Chondrocyte (in vitro differentiated cells): Measurements from ENCODE around the gene ILK. TPM values are rescaled to one million over a fixed set of nuclear protein-coding genes. Genes with fewer than 3 reads are reported as not detected.

ENCODE experiments used
- DNase-seq: peaks from one replicate; pipeline ENCODE4 v3.0.0; 2021; ENCODE audit warnings: mixed read lengths, low spot score
- H3K27ac Mint-ChIP-seq: one replicate; pipeline ENCODE4 v1.8.0; 2021; ENCODE audit warnings: mild to moderate bottlenecking, moderate library complexity, mixed read lengths; ENCODE audit not compliant: unreplicated experiment
- H3K27me3 Mint-ChIP-seq: 2 replicates; pipeline ENCODE4 v1.8.0; 2021; ENCODE audit warnings: low read depth, mixed read lengths
- H3K36me3 Mint-ChIP-seq: 2 replicates; pipeline ENCODE4 v1.8.0; 2021; ENCODE audit warnings: low read depth, mixed read lengths
- H3K4me1 Mint-ChIP-seq: 2 replicates; pipeline ENCODE4 v1.8.0; 2021; ENCODE audit warnings: low read depth, mild to moderate bottlenecking, mixed read lengths
- H3K4me3 Mint-ChIP-seq: one replicate; pipeline ENCODE4 v1.8.0; 2021; ENCODE audit warnings: mild to moderate bottlenecking, moderate library complexity, mixed read lengths; ENCODE audit not compliant: unreplicated experiment
- H3K9me3 Mint-ChIP-seq: 2 replicates; pipeline ENCODE4 v1.8.0; 2021; ENCODE audit warnings: low read depth, mixed read lengths
- total RNA-seq: library from RNA; stranded (reverse); gene quantifications from 3 replicates; pipeline ENCODE4 v1.2.1, GENCODE V29; 2021
- TF ChIP-seq, protein P1 (sequence below): fragments of 200-600 bp; sonication (generic); IDR thresholded peaks from 2 replicates; pipeline ENCODE4 v1.5.0; 2021; ENCODE audit warnings: antibody characterized with exemption, mild to moderate bottlenecking, moderate library complexity

Gene ILK
- total RNA-seq, 1 donor from 2014 or later = 258 TPM

DNA sequence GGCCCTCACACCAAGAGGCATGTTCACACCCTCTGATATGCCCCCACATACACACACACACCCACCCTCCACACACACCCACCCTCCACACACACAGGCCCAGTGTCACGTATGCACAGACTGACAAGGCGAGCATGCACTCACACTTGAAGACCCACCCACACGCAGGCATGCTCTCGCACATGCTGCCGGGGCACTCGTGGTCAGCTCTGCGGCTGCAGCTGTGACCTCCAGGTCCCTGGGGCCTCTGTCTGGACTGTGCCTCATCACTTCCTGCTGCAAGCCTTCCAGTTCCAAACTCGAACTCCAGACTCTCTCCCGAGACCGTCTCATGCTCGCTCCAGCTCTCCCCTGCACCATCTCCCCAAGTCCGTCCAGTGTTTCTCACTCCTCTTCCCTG is 42.5 kb downstream of the ILK start:
- Mint-ChIP-seq H3K4me1 (no peaks in the 10 kb centered on the region), H3K36me3 (no peaks in the 10 kb centered on the region), H3K27ac (no peak overlapping the region), H3K4me3 (no peak overlapping the region), H3K27me3 (no peaks in the 10 kb centered on the region), H3K9me3 (no peaks in the 10 kb centered on the region)
- no peak for DNase-seq
- TF ChIP-seq, protein P1, sequence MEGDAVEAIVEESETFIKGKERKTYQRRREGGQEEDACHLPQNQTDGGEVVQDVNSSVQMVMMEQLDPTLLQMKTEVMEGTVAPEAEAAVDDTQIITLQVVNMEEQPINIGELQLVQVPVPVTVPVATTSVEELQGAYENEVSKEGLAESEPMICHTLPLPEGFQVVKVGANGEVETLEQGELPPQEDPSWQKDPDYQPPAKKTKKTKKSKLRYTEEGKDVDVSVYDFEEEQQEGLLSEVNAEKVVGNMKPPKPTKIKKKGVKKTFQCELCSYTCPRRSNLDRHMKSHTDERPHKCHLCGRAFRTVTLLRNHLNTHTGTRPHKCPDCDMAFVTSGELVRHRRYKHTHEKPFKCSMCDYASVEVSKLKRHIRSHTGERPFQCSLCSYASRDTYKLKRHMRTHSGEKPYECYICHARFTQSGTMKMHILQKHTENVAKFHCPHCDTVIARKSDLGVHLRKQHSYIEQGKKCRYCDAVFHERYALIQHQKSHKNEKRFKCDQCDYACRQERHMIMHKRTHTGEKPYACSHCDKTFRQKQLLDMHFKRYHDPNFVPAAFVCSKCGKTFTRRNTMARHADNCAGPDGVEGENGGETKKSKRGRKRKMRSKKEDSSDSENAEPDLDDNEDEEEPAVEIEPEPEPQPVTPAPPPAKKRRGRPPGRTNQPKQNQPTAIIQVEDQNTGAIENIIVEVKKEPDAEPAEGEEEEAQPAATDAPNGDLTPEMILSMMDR = no peak

DNA sequence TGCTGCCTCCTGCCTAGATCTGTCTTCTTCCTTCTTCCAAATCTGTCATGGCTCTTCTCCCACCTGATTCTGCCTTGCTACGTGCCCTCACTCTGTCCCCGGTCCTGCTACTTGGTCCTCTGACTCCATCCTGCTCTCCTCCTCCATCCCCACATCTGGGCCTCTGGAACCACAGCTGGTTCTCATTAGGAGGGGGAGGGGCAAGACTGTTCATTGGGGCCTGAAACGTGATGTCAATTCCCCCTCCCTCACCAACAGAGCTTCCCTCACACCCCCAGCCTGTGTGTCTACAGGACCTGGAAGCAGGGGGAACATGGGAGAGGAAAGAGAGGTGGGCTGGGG is 43.0 kb downstream of the ILK start:
- H3K9me3 Mint-ChIP-seq = no peaks in the 10 kb centered on the region
- H3K27me3 Mint-ChIP-seq = no peaks in the 10 kb centered on the region
- DNase-seq = no peak
- TF ChIP-seq, protein P1 = no peak
- H3K36me3 Mint-ChIP-seq = no peaks in the 10 kb centered on the region
- no peaks in the 10 kb centered on the region for H3K4me1 Mint-ChIP-seq
- H3K27ac Mint-ChIP-seq = no peak overlapping the region
- H3K4me3 Mint-ChIP-seq = no peak overlapping the region

DNA sequence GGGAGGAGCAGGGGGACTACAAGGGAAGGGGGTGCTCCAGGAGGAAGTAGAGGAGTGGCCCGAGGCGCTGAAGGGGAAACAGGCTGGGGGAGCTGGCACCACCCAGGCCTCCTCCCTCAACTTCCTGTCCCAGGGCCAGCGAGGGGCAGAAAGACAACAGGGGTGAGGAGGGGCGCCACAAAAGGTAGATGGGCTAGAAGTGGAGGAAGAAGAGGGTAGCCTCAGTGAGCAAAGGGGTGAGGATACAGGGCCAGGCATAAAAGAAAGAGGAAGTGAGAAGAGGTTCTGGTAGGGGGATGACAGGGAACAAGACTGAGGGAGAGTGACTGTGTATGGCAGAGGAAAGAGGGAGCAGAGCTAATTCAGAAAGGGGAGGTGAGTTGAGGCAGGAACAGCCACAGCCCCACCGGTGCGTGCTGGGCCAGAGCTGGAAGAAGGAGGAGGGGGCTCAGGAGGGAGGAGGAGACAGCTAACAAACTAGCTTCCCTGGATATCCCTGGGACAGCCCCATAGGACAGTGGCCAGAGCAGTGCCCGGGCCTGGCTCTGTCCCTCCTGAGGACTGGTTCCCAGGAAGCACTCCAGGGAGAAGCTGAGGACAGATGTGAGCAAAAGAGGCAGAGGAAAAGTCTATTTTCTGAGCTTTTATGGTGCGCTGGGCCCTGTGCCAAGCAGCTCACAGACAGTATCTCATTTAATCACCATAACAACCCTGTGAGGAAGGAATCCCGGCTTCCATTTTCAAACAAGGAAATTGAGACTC is 43.5 kb downstream of the ILK start:
- Mint-ChIP-seq H3K4me3 (no peak overlapping the region), H3K4me1 (no peaks in the 10 kb centered on the region), H3K9me3 (no peaks in the 10 kb centered on the region), H3K27me3 (no peaks in the 10 kb centered on the region), H3K36me3 (no peaks in the 10 kb centered on the region), H3K27ac (no peak overlapping the region)
- no peak for DNase-seq
- TF ChIP-seq, protein P1 = no peak

DNA sequence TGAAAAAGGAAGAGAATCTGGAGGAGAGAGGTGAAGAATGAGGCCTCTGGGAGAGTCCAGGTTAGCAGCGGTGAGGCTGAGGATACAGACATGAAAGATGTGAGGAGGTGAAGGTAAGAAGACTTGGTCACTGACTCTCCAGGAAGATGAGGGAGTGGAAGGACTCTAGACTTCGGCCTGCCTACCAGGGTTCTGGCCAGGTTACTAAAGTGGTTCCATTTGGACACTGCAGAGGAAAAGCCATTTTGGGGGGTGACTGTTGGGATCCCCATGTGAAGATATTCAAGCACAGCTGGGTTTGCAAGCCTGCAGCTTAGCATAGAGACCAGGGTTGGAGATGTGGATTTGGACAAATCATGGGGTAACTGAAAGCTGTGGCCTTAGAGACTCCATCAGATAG is 44.3 kb downstream of the ILK start:
- H3K4me1 Mint-ChIP-seq = no peaks in the 10 kb centered on the region

DNA sequence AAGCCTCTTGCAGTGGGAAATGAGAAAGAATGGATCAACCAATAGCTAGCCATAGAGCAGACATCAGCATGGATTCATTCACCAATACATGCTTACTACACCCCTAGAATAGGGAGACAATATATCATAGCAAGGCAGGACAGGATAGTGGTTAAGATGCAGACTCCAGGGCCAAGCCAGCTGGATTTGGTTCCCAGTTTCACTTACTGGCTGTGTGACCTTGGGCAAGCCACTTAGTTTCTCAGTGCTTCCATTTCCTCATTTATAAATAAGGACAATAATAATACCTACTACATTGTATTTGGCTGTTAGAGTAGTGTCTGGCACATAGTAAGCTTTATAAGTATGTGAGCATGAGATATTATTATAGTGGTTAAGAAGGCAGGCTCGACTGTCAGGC is 44.9 kb downstream of the ILK start:
- no peaks in the 10 kb centered on the region for H3K36me3 Mint-ChIP-seq
- no peak overlapping the region for H3K27ac Mint-ChIP-seq

More for the DNA sequence above, 44.3 kb downstream of the ILK start:
- no peak overlapping the region for H3K4me3 Mint-ChIP-seq
- no peak overlapping the region for H3K27ac Mint-ChIP-seq
- no peaks in the 10 kb centered on the region for H3K9me3 Mint-ChIP-seq
- DNase-seq = no peak
- no peaks in the 10 kb centered on the region for H3K36me3 Mint-ChIP-seq
- TF ChIP-seq, protein P1 = no peak
- H3K27me3 Mint-ChIP-seq = no peaks in the 10 kb centered on the region

More for the DNA sequence above, 44.9 kb downstream of the ILK start:
- Mint-ChIP-seq H3K9me3 (no peaks in the 10 kb centered on the region), H3K4me1 (no peaks in the 10 kb centered on the region), H3K27me3 (no peaks in the 10 kb centered on the region), H3K4me3 (no peak overlapping the region)
- no peak for DNase-seq
- TF ChIP-seq, protein P1 = no peak
